NCI-H1048 (cell line): Measurements from ENCODE around the gene NGEF.
"Not testable (repeated sequence)": the region's sequence is repeated elsewhere in the genome, so short reads cannot be mapped to it uniquely, and the experiment has no call there.

ENCODE experiments used
- DNase-seq: peaks from one replicate; lab custom pipeline; 2025; lab: John Stamatoyannopoulos, UW

NGEF gene

GRCh38 chr2:232927032-232927792 is 85.8 kb downstream of the NGEF start:
- no peak for DNase-seq

DNA sequence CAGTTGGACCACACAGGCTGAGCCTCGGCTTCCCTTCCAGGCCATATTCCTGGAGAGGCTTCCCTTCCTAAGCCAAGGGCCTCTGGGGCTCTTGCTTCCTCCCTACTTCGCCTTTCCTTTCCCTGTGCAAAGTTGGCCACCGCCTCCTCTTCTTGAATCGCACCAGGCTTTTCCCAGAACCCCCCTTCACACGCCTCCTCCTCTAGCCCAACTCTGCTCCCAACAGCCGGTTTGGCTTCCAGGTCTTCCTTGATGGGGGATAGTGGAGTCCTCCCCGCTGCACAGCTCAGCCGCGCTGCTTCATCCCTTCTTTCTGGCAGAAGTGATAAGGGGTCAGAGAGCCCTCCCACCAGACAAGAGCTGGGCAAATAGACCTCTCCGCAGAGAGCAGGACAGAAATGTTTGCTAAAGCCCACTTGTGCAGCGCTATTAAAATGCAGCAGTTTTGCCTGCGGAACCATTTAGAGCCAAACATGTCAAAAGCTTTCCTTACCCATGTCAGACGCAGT is 86.6 kb downstream of the NGEF start:
- no peak for DNase-seq

DNA sequence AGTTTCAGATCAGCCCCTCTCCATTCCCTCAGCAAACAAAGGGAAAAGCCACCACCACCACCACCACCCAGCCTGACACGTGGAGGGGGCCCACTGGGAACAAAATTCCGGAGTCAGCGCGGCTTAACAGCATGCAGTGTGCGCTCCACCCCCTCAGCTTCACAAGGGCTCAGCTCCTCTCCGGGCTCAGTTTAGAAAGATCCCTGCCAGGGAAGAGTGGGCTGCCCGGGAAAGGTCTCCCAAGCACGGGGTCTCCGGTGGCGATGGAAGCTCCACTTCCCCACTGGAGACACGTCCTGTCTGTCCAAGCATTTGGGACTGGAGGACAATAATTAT is 87.3 kb downstream of the NGEF start:
- DNase-seq = no peak

DNA sequence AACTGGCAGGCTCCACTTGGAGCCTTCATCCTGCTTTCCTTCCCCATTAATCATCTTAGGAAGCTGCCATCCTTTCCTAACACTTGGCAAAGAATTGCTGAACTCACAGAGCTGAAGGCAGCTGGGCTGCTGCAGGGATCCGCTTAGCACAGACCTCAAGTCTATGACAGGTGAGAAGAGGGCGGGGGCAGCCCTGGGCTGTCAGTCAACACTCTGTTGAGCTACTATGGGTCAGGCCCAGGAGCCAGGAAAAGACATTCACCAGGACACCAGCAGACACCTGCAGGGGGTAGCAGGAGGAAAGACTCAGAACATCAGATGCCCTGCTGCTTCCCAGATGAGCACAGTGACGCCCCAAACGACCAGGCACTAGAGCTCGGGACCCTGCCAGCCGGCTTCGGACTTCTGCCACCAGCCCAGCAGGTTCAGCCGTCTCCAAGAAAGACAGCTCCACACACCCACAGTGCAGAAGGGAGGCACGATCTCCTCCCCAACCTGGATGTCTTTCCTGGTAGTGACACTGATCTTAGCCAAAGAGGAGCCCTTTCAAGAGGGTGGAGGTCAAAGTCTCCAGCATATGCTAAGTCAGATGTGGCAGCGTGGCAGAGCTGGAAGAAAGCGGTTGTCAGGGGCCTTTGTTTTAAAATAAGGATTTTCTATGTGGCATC is 87.8 kb downstream of the NGEF start:
- no peak for DNase-seq

- DNase-seq = no peak
Observed at GRCh38 chr2:232924433-232924832, 88.6 kb downstream of the NGEF start.

DNA sequence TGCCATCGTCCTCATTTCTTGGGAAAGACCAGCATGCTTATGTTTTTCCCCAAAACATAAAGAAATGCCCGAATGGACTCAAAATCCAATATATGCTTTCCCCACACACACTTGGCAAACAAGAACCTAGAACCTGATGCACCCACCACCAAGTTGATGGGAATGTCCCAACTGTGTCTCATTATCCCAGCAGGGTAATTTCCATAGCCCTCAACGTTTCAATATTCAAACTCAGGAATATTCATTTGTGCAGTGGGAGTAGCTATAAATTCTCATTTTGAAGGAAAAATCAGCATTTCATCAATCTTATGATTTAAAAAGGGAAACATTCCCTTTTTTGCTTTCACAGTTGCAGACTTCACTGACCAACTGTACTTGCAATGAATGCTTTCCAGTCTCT is 92.3 kb downstream of the NGEF start:
- DNase-seq = no peak

- DNase-seq = no peak
Observed at GRCh38 chr2:232920055-232920454, 93.0 kb downstream of the NGEF start.

- DNase-seq = no peak
Observed at GRCh38 chr2:232919141-232919540, 93.9 kb downstream of the NGEF start.

GRCh38 chr2:232913903-232914302 is 99.2 kb downstream of the NGEF start:
- no peak for DNase-seq

DNA sequence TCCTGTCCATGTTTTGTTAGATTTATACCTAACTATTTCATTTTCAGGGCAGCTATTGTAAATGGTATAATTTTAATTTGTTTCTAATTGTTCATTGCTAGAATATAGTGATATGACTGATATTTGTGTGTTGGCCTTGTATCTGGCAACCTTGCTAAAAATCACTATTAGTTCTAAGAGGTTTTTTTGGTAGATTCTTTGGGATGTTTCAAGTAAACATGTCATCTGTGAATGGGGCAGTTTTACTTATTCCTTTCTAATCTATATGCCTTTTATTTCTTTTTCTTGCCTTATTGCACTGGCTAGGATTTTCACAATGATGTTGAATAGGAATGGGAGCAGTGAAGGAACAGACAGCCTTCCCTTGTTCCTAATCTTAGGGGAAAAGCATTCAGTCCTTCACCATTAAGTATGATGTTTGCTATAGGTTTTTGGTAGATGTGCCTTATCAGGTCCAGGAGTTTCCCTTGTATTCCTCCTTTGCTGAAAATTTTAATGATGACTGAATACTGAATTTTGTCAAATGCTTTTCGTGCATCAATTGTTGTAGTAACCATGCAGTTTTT is 101.3 kb downstream of the NGEF start:
- DNase-seq = no peak

DNA sequence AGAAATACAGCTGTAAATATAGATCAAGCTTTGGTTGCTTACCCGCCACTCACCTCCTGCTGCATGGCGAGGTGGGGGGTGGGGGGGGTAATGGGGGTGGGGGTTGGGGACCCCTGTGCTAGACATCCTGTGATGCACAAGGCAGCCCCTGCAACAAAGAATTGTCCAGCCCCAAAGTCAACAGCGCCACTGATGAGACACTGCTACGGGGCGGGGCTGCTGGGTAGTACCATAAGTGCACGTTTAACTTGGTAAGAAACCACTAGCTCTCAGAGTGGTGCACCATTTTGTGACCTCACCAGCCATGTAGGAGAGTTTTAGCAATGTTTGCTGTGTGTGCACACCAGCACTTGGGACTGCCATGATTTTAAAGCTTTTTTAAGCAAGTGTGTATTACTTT is 102.7 kb downstream of the NGEF start:
- no peak for DNase-seq

GRCh38 chr2:232908695-232909094 is 104.4 kb downstream of the NGEF start:
- DNase-seq = no peak

DNA sequence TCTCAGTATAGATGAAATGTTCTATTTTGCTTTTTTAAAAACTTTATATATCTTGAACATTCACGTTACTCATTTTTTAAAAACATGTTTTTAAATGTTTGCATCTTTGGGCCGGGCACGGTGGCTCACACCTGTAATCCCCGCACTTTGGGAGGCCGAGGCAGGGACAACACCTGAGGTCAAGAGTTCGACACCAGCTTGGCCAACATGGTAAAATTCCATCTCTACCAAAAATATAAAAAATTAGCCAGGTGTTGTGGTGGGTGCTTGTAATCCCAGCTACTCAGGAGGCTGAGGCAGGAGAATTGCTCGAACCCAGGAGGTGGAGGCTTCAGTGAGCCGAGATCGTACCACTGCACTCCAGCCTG is 105.4 kb downstream of the NGEF start:
- not testable (repeated sequence) for DNase-seq

- DNase-seq = not testable (repeated sequence)
Observed at GRCh38 chr2:232906867-232907717, 106.0 kb downstream of the NGEF start.

GRCh38 chr2:232903989-232904388 is 109.1 kb downstream of the NGEF start:
- DNase-seq = no peak

DNA sequence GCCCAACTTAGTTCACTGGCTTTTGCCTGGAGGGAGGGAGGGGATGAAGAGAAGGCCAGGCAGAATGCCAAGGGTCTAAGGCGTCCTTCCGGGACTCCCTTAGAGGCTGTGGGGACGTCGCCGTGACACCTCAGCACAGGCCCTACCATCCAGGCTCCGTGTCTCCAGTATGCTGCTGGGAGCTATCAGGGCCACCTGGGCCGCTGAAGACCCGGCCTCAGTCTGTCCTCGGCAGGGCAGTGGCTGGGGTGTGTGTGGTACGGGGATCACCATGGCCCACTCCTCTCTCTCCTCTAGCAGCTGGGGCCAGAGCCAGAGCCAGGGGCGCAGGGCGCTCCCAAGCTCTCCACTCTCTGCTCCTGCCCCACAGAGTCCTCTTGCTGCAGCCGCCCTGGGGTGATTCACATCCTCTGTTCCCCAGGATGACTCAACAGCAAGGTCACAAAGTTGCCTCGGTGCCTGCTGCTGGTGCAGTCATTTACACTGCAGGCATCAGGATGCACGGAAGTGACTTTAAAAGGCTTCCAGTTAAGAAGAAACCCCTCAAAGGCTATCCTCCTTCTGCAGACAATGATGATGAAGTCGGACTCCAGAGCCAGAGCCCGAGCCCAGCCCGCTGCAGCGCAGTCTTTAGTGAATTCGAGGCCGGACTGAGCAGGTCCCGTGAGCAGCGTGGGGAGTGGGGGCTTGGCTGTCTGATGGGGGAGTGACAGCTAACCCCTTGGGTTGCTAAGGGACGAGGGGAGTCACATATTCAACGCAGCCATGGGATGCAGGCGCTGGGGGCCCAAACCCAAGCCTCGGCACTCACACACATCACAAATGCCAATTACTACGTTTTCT is 111.1 kb downstream of the NGEF start:
- DNase-seq = no peak

- DNase-seq = no peak
Observed at GRCh38 chr2:232900811-232901735, 112.0 kb downstream of the NGEF start.

DNA sequence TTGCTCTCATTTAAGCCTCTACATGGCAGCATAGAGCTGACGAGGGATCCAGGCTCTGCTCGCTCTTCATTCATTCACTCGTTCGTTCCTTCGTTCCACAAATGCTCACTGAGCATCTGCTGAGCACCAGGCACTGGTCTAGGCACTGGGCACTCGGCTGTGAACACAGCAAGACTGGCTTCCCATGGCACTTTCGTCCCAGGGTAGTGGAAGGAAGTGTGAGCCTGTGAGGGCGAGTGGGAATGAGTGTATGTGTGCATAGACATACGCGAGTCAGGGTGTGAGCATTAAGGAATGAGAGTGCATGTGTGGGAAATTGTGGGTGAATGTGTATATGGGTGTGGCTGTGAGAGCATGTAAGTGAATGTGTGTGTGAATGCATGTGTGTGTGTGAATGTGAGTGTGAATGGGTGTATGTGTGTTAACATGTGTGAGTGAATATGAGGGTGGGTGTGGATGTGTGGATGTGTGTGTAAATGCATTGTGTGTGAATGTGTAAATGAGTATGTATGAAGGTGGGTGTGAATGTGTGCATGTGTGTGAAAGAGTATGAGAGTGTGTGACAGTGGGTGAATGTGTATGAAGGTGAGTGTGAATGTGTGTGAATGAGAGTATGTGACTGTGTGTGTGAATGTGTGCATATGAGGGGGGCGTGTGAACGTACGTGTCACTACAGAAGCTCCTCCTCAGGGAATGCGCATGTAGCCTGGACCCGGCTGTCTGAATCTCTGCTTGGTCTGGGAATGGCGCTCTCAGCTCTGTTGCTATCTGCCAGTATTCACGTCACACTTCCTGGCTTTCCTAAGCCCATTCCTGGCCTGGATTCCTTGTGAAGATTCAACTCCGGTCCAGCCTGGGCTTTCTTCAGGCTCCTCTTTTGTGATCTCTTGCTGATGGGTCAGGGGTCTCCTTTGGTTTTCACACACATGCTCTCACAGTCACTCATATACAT is 114.2 kb downstream of the NGEF start:
- DNase-seq = no peak
